ENCODE measurements around the gene SPON2.

GRCh38 chr4:1216869-1217294 lies 44.5 kb upstream of the SPON2 start:
- no peak for TF ChIP-seq RARB (CRISPR knock-in tag; IDR thresholded peaks at IDR 0.05)
- no peak for TF ChIP-seq SNAI2 (CRISPR knock-in tag; IDR thresholded peaks at IDR 0.05)
- TF ChIP-seq TOX (CRISPR knock-in tag; IDR thresholded peaks at IDR 0.05; ENCODE audit: borderline replicate concordance): no peak
- no peak for TF ChIP-seq TSHZ2 (CRISPR knock-in tag; IDR thresholded peaks at IDR 0.05)
- no peak for TF ChIP-seq ZFP30 (CRISPR knock-in tag; IDR thresholded peaks at IDR 0.05)
